PC-3 (cell line): ENCODE results near the gene TRAF3.

Source experiments
- CTCF ChIP-seq: fragments of 300-600 bp; sonication (generic); conservative IDR thresholded peaks from 2 replicates; pipeline ENCODE4 v1.5.1; 2017; ENCODE audit warnings: antibody characterized with exemption, low read depth, mild to moderate bottlenecking, low read length
- EZH2phosphoT487 ChIP-seq: fragments of 300-600 bp; sonication (generic); IDR thresholded peaks from 2 replicates; pipeline ENCODE4 v1.6.1; 2018; ENCODE audit warnings: mild to moderate bottlenecking, antibody characterized with exemption, low read length, borderline replicate concordance

- TF ChIP-seq CTCF: no peak
- no peak for TF ChIP-seq EZH2phosphoT487
These were observed 151.4 kb downstream of the TRAF3 start for GRCh38 chr14:102928412-102929240.
